GM21786 (cell line): ENCODE data around the gene TMPRSS13.

Experiments used
- ATAC-seq: cut with Tn5 transposase; IDR thresholded peaks from one replicate; pipeline ENCODE4 v1.9.1; 2021; ENCODE audit not compliant: unreplicated experiment

TMPRSS13 gene

GRCh38 chr11:117857734-117858414 is 71.3 kb downstream of the TMPRSS13 start:
- no peak for ATAC-seq

GRCh38 chr11:117855912-117856651 is 73.1 kb downstream of the TMPRSS13 start:
- no peak for ATAC-seq

GRCh38 chr11:117855186-117855845 is 73.9 kb downstream of the TMPRSS13 start:
- ATAC-seq, result no peak

GRCh38 chr11:117852309-117852708 is 76.9 kb downstream of the TMPRSS13 start:
- no peak for ATAC-seq

DNA sequence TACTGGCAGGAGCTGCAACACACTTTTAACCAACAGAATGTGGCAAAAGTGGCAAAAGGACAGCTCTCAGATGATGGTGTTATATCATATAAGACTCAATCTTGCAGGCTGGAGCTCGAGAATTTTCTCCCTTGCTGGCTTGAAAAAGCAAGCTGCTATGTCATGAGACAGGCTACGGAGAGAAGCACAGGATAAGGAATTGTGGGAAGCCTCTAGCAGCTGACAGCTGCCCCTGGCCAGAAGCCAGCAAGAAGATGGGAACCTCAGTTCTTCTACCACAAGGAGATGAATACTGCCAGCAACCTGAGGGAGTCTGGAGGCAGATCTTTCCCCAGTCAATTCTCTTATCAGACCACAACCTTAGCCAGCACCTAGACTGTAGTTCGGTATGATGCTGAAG is 77.3 kb downstream of the TMPRSS13 start:
- ATAC-seq, result no peak

GRCh38 chr11:117851106-117851505 is 78.1 kb downstream of the TMPRSS13 start:
- ATAC-seq, result no peak
